GM04504 (cell line): Measurements from ENCODE around the gene PTPN11.
"Not testable (repeated sequence)": the region's sequence is repeated elsewhere in the genome, so short reads cannot be mapped to it uniquely, and the experiment has no call there.

ENCODE experiments used
- DNase-seq: peaks from one replicate; pipeline ENCODE4 v3.0.0-alpha.2; 2012; ENCODE audit warnings: low read depth

Gene PTPN11

GRCh38 chr12:112514926-112515642 is 96.3 kb downstream of the PTPN11 start:
- peak; percentile 7 for DNase-seq

GRCh38 chr12:112515868-112516267 is 97.1 kb downstream of the PTPN11 start:
- no peak for DNase-seq

- DNase-seq = no peak
These were observed 99.1 kb downstream of the PTPN11 start for GRCh38 chr12:112517730-112518364.

GRCh38 chr12:112518365-112518735 is 99.6 kb downstream of the PTPN11 start:
- DNase-seq = no peak

GRCh38 chr12:112519841-112520340 is 101.1 kb downstream of the PTPN11 start:
- not testable (repeated sequence) for DNase-seq

GRCh38 chr12:112523856-112524255 is 105.1 kb downstream of the PTPN11 start:
- no peak for DNase-seq

GRCh38 chr12:112524269-112524668 is 105.5 kb downstream of the PTPN11 start:
- no peak for DNase-seq

- no peak for DNase-seq
These were observed 106.1 kb downstream of the PTPN11 start for GRCh38 chr12:112524676-112525425.

GRCh38 chr12:112525426-112525809 is 106.7 kb downstream of the PTPN11 start:
- DNase-seq = no peak

- DNase-seq = no peak
These were observed 108.3 kb downstream of the PTPN11 start for GRCh38 chr12:112527082-112527481.

GRCh38 chr12:112527501-112527900 is 108.8 kb downstream of the PTPN11 start:
- DNase-seq = no peak

- DNase-seq = no peak
These were observed 109.8 kb downstream of the PTPN11 start for GRCh38 chr12:112528521-112528920.

GRCh38 chr12:112530941-112531340 is 112.2 kb downstream of the PTPN11 start:
- DNase-seq = no peak

- DNase-seq = no peak
These were observed 113.4 kb downstream of the PTPN11 start for GRCh38 chr12:112532106-112532505.

GRCh38 chr12:112533528-112533927 is 114.8 kb downstream of the PTPN11 start:
- no peak for DNase-seq

- no peak for DNase-seq
These were observed 116.3 kb downstream of the PTPN11 start for GRCh38 chr12:112535017-112535416.

- no peak for DNase-seq
These were observed 117.1 kb downstream of the PTPN11 start for GRCh38 chr12:112535637-112536366.

- no peak for DNase-seq
These were observed 117.6 kb downstream of the PTPN11 start for GRCh38 chr12:112536367-112536730.

GRCh38 chr12:112537710-112538396 is 119.1 kb downstream of the PTPN11 start:
- no peak for DNase-seq

GRCh38 chr12:112538740-112539139 is 120.0 kb downstream of the PTPN11 start:
- DNase-seq = no peak

- no peak for DNase-seq
These were observed 120.5 kb downstream of the PTPN11 start for GRCh38 chr12:112539221-112539620.

GRCh38 chr12:112540021-112540420 is 121.3 kb downstream of the PTPN11 start:
- DNase-seq = no peak
